ENCODE data around the gene CIB4.
A peak's percentile ranks its signal among the peaks of the same experiment; 100 is the strongest.

CIB4 gene

DNA sequence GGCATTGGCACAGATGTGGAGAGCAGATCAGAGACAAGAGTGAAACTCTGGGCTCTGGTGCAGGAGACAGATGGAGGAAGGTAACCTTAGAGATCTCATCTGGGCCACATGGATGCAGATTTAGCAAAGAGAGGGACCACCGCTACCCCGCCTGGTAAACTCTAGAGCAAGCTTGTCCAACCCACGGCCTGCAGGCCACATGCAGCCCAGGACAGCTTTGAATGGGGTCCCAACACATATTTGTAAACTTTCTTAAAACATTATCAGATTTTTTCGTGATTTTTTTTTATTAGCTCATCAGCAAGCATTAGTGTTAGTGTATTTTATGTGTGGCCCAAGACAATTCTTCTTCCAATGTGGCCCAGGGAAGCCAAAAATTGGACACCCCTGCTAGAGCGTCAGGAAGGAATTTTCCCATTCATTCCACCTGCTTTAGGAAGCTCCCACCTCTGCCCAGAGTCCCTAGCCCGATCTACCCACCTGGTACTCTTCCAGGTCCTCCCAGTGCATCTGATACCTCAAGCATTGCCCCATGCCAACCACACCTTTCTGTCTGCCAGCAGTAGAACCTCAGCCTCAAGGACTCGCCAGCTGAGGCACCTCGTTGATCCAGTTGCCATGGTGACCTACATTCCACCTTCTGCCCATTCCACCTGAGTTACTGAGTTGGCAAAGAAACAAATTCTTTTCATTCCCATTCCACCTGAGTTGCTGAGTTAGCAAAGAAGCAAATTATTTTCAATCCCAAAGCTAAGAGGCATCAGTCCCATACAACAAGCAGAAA is at the start of gene CIB4:
Gene CIB4 (minus strand): TSS at position 586 of the 784 bp plus-strand sequence. CDS start 52 bp downstream, at position 534.
- no peak for DNase-seq

- peak; percentile 72 for DNase-seq
Observed at GRCh38 chr2:26687801-26688200, 46.6 kb upstream of the CIB4 start.

- peak; percentile 53 for DNase-seq
Observed at GRCh38 chr2:26687328-26687727, 46.2 kb upstream of the CIB4 start.

DNA sequence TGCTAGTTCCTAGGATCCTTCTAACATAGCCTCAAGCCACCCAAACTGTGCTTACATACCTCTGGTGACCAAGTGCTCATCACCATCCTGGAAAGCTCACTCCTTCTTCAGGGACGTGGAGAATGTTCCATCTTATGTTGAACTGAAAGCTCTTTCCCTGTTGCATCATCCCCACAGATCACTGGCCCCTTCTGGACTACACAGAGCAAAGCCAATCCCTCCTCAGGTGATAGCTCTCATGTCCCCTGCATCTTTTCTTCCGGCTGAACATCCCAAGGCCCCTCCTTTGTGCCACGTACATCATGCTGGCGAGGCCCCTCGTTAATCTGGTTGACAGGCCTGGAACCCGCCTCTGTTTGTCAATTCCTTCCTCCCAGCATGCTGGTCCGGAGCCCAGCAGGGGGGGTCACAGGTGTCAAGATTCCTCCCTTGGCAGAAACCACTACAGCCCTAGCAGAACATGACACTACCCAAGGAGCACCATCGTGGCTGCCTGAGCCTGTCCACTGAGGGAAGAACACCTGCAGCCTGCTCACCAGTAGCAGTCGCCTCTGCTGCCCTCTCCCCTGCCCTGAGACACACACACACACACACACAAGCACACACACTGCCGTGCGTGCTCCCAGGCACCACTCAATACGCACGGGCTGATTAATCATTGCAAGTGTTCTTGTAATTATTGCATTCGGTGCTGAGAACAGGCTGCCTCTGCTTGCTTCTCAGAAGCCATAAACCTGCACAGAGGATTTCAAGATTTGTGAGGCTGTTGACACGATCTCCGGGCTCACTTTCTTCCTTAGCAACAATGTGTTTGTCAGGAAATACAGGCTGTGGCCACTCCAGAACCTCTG is 45.0 kb upstream of the CIB4 start:
- peak; percentile 55 for DNase-seq

DNA sequence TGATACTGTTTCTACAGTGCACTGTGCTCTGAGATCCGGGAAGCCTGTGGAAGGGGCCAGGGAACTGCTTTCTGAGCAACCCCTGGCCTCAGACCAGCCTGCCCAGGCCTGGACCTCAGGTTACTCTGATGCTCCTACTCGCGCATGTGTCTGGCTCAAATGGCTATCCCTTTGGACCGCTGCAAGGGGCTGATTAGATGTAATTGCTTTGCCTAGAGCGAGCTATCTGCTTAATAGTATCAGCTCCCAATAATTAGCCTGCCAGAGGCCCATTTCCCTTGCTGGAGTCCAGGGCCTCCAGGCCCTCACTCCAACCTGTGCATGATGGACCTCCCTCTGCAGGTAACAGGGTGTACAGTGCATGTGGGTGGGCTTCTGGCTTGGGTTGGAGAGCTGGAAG is 44.2 kb upstream of the CIB4 start:
- no peak for DNase-seq

- DNase-seq, result no peak
Observed at GRCh38 chr2:26683583-26683982, 42.4 kb upstream of the CIB4 start.

- DNase-seq, result no peak
Observed at GRCh38 chr2:26682155-26682554, 41.0 kb upstream of the CIB4 start.

- DNase-seq, result no peak
Observed at GRCh38 chr2:26681656-26682055, 40.5 kb upstream of the CIB4 start.

- no peak for DNase-seq
Observed at GRCh38 chr2:26679867-26680266, 38.7 kb upstream of the CIB4 start.

DNA sequence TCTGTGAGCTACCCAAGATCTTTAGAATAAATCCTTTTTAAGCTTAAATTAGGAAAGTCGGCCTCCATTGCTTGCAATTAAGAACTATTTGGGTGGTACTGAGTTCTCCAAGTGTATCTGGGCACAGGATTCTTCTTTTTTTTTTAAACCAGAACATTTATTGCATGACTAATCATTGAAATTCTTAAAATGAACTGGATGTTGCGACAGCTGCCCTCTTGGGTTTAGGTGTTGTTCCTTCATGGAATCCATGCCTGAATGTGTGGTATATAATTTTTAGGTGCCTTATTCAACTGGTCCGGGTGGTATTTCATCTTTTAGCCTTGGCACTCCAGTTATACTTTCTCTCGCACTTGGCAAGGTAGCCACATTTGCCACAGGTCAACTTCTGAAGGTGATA is 36.9 kb upstream of the CIB4 start:
- no peak for DNase-seq

DNA sequence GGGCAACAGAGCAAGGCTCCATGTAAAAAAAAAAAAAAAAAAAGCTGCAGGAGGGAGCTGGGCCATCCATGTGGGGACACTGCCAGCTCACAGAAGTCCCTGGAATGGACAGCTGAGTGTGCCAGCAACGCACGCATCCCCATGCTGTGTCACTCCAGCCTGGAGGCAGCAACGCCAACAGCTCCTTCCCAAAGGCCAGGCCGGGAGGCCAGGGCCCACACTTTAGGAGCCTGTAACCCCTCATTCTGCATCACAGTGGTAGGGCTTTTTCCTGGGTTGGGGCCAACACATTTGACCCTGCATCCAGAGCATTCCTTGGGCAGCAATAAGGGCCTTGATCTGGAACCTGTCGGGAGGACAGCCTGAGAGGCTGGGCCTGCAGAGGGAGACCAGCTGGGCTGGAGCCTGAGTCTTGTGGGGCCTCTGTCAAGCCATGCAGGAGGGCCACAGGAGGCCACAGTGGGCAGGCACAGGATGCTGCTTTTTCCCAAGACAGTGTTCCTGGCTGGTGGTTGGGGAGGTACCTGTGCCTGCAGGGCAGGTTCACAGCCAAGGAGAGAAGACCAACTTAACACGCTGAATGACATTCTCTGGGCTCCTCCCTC is 34.6 kb upstream of the CIB4 start:
- DNase-seq, result no peak

- DNase-seq, result no peak
Observed at GRCh38 chr2:26674771-26675170, 33.6 kb upstream of the CIB4 start.

- DNase-seq, result no peak
Observed at GRCh38 chr2:26674002-26674751, 33.0 kb upstream of the CIB4 start.

- no peak for DNase-seq
Observed at GRCh38 chr2:26672818-26673393, 31.7 kb upstream of the CIB4 start.

DNA sequence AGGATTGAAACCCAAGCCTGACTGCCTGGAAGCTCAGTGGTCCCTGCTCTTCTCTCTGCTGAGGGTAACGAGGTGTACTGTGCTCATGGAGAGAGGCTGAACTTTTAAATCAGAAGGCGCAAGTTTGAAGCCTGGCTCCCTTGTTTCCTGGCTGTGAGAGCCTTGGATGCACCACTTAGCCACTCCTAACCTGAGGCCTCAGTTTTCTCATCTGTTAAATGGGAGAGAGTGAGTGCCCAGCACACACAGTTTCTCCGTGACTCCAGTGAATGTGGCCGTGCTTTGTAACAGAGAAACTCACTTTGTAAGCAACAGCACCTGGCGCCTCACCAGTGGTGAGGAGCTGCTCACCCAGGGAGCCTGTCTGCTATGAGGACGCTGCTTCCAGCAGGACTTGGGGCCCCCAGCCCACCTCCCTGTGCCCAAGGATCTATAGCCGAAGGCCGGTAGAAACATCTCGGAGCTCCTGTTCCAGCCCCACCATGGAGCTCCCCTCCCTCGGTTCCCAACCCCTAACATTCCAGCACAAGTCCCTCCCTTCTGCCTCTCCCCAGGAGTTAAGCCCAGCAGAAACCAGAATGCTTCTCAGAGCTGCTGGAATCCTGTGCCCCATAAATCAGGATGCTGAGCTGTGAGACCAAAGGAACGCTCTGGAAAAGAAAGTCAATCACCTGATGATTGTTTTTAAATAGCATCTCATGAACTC is 31.1 kb upstream of the CIB4 start:
- DNase-seq, result no peak

- no peak for DNase-seq
Observed at GRCh38 chr2:26671691-26672090, 30.5 kb upstream of the CIB4 start.

GRCh38 chr2:26670931-26671460 is 29.8 kb upstream of the CIB4 start:
- DNase-seq, result no peak

DNA sequence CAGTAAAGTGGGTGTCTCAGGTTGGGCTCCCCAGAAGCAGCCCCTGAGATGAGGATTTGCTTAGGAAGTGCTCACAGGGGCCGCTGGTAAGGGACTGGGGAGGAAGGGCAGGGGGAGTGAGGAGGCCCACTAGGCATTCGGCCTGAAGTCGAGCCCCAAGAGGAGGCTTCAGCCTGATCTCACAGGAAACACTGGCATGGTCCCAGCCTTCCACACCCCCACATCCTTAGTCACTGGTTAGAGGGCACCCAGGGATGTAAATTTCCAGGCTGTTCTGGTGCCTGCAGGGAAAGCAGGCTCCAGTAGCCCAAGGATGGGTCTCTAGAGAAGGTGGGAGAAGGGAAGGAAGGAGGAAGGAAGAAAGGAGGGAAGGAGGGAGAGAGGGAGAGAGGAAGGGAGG is 29.0 kb upstream of the CIB4 start:
- no peak for DNase-seq

DNA sequence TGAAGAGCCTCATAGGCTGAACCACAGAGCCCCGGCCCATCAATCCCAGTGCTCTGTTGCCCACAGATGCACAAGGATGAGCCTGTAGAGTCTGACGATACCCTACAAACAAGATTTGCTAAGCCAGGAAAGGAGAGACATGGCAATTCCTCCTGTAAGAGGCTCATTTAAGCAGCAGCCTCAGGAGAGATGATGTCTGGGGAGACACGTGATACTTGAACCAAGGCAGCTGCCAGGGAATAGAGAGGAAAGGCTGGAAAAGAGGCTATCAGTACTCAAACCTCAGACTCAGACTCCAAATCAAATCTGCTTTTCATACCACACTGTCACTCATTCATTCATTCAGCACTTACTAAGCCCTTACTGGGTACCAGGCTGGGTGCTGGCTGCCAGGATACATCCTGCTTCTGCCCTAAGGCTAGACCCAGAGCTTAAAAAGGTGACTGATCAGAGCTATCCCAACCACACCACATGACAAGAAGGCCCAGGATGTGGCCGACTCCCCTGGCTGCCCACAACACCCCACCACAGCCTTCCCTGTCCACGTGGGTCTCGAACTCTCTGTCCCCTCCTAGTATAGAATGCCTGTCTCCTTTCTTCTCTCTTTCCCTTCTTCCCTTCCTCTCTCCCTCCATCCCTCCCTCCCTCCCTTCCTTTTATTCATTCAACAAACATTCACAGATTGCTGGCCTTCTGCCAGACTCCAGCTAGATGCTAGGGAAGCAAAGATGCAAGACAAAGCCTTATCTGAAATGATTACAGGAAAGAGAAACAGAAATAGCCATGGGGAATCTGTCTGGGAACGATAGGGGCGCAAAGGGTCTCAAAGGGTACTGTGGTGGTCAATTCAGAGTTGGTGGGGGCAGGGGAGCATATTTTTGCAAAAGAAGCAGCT is 27.9 kb upstream of the CIB4 start:
- DNase-seq, result no peak

GRCh38 chr2:26668041-26668440 is 26.9 kb upstream of the CIB4 start:
- no peak for DNase-seq

GRCh38 chr2:26666671-26667070 is 25.5 kb upstream of the CIB4 start:
- DNase-seq, result no peak

Data from COR-L47 (cell line).